HG03066 (cell line): ENCODE measurements around the gene TTL.

Experiments used
- ATAC-seq: cut with Tn5 transposase; IDR thresholded peaks from one replicate; pipeline ENCODE4 v1.9.1; 2021; ENCODE audit warnings: low read depth; ENCODE audit not compliant: unreplicated experiment

TTL gene

DNA sequence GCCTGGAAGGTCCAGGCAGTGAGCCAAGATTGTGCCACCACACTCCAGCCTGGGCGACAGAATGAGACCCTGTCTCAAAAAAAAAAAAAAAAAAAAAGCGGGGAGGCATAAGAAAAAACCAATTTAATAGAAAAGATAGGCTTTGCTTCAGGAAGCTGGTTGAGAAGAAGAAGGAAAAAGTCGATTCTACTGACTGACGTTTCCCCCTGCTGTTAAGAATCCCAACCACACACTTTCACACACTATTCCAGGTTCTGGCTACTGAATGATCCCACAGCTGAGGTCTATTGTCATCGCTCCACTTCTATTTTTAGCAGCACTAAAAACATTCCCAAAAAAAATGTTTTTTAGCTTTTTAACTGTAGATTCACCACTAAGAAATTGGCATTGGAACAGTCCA, 95.8 kb downstream of the TTL start:
- ATAC-seq = no peak

DNA sequence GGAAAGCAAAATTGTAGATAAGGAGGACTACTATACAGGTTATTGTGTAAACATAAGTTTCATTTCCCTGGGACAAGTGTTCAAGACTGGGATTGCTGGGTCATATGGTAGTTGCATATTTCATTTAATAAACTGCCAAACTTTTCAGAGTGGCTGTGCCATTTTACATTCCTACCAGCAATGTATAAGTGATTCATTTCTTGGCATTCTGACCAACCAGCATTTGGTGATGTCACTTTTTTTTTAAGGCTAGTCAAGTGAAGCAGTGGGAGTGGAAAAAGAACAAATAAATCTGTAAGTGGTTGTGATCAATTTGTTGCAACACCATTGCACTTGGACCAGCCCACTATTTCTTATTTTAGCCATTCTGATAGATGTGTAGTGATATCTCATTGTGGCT, 97.3 kb downstream of the TTL start:
- ATAC-seq = no peak

DNA sequence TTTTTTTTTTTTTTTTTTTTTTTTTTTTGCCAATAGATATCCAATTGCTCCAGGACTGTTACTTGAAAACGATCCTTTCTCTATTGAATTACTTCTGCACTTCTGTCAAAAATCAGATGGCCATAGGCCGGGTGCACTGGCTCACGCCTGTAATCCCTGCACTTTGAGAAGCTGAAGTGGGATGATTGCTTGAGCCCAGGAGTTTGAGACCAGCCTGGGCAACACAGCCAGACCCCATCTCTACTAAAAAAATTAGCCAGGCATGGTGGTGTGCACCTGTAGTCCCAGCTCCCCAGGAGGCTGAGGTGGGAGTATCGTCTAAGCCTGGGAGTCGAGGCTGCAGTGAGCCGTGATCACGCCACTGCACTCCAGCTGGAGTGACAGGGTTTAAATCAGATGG, 98.1 kb downstream of the TTL start:
- no peak for ATAC-seq

GRCh38 chr2:112582314-112582746, 100.4 kb downstream of the TTL start:
- ATAC-seq = no peak

GRCh38 chr2:112583497-112584133, 101.7 kb downstream of the TTL start:
- ATAC-seq = no peak

DNA sequence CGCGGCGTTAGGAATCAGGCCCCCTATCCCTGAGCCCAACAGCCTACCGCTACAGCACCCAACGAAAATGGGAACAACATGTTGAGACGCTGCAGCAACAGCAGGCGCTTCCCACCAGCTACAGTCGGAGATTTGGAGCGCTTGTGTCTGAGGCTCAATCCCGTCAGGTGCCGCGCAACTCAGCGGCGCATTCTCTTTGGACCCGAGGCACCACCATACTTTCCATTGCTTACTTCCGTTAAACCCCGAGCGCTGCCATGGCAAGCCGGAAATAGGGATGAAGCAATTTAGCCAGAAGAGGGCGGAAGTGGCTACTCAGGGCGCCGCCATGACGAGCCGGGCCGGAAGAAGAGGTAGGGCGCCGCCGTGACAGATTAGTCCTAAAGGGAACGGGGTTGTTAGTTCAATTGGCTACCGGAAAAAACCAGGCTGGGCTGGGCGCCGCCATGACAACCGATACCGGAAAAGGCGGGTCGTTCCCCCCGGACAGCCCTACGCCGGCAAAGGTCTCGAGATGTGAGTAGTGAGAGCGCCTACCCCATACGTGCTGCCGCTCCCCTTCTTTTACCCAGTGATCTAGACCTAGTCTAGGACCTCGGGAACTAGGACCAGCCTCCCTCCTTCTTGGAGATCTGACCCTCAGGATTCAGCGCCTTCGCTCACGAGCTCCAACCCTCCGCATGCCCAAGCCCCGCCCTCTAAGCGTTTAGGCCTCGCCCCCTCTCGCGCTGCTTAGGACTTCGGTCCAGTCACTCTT, 102.4 kb downstream of the TTL start, which contains the start of gene CHCHD5:
Gene CHCHD5 (plus strand): TSS at position 476 of the 757 bp plus-strand sequence. CDS start 39 bp downstream, at position 515.
- ATAC-seq = peak; percentile 86

DNA sequence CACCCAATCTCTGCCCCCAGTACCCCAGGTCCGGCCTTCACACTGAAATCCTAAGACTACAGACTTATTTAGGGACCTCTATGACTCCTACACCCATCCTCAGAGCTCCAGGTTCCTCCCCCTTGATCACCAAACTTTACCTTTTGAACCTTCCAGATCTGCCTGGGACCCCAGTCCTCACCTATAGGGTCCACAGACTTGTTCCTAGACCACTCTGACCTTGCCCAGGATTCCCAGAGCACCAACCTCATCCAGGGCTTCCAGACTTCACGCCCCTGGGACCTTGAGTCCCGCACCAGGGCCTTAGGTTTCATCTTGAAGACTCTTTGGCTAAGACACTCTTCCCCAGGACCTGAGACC, 102.9 kb downstream of the TTL start:
- ATAC-seq = no peak

DNA sequence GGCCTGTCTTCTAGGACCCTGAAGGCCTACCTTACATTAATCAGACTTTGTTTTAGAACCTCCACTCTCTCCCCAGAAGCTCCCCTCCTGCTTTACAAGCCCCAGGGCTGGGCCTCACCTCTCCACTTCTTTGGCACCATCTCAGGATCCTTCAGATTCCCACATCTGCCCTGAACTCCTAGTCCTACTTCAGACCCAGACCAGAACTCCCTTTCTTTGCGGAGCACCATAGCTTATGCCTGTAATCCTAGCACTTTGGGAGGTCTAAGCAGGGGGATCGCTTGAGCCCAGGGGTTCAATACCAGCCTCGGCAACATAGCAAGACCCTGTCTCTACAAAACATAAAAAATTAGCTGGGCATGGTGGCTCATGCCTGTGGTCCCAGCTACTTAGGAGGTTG, 103.4 kb downstream of the TTL start:
- ATAC-seq = no peak

DNA sequence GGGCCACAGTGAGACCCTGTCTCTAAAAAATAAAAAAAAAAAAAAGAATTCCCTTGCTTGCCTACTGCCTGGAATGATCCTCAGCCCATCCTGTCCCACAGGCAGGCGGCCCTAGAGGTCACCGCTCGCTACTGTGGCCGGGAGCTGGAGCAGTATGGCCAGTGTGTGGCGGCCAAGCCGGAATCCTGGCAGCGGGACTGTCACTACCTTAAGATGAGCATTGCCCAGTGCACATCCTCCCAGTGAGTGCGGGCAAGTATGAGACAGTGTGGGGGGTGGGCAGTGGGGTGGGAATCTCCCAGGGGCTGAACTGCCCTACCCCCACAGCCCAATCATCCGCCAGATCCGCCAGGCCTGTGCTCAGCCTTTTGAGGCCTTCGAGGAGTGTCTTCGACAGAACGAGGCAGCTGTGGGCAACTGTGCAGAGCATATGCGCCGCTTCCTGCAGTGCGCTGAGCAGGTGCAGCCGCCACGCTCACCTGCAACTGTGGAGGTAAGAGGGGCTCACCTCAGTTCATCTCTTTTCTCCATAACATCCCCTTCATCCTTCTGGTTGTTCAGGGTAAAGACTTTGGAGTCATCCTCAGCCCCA, 104.0 kb downstream of the TTL start:
- ATAC-seq = no peak

DNA sequence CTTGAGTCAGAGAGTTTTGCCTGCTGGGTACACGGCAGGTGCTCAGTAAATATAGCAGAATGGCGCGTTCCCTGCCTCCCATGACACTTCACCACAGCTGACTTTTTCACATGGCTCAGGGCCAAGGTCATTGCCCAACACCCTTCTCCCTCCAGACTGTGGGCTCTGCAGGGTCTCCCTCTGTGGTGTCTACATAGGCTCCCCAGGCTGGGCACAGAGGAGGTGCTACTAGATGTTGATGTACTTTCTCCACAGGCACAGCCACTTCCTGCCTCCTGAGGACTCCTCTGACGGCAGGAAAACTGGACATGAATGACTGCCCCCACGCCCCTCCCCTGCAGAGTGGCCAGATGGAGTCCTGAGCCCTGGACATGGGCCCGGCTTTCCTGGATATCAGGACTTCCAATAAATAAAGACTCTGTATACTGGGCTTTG, 106.7 kb downstream of the TTL start:
- ATAC-seq = no peak
